GM12891 (cell line): ENCODE measurements around the gene SSH2.

Experiments used
- PAX5 ChIP-seq: IDR thresholded peaks from 2 replicates; pipeline ENCODE4 v1.6.1; 2011; ENCODE audit warnings: low read length, moderate library complexity, mild to moderate bottlenecking; ENCODE audit not compliant: insufficient read depth, severe bottlenecking
- POLR2A ChIP-seq: IDR thresholded peaks from 2 replicates; pipeline ENCODE4 v1.6.1; 2011; ENCODE audit warnings: low read depth, low read length, control low read depth
- POLR2AphosphoS5 ChIP-seq: IDR thresholded peaks from 2 replicates; pipeline ENCODE4 v1.6.1; 2011; ENCODE audit warnings: low read depth, low read length, control low read depth
- POU2F2 ChIP-seq: IDR thresholded peaks from 2 replicates; pipeline ENCODE4 v1.6.1; 2011; ENCODE audit warnings: low read depth, mild to moderate bottlenecking, control low read depth, low read length, moderate library complexity
- SPI1 ChIP-seq: IDR thresholded peaks from 2 replicates; pipeline ENCODE4 v1.6.1; 2011; ENCODE audit warnings: low read depth, low read length, control low read depth
- TAF1 ChIP-seq: IDR thresholded peaks from 2 replicates; pipeline ENCODE4 v1.6.1; 2011; ENCODE audit warnings: low read depth, low read length, control low read depth

DNA sequence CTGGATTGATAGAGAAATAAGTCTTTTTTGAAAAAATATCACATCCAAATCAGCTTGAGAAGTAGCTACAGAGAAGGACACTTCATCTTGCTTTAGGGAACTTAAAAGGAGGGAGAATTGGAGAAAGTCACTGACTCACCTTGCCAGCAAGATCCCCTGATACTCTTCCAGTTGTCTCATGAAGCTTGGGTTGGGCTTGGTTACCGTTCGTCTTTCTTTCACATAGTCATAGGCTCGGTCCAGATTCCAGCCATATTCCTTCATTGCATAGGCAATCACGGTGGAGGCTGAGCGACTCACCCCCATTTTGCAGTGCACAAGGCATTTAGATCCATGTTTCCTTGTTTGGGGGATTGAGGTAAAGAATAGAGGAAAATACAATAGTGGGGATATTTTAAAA is 282.0 kb downstream of the SSH2 start:
- TF ChIP-seq POLR2AphosphoS5 (no peak), PAX5 (no peak), POLR2A (no peak), SPI1 (no peak), POU2F2 (no peak), TAF1 (no peak)
